HG03108 (cell line): Measurements from ENCODE around the gene SFMBT1.
"Not testable (repeated sequence)": the region's sequence is repeated elsewhere in the genome, so short reads cannot be mapped to it uniquely, and the experiment has no call there.

Source experiments
- ATAC-seq: cut with Tn5 transposase; IDR thresholded peaks from one replicate; pipeline ENCODE4 v1.9.1; 2021; ENCODE audit warnings: moderate library complexity; ENCODE audit not compliant: unreplicated experiment

Gene SFMBT1

DNA sequence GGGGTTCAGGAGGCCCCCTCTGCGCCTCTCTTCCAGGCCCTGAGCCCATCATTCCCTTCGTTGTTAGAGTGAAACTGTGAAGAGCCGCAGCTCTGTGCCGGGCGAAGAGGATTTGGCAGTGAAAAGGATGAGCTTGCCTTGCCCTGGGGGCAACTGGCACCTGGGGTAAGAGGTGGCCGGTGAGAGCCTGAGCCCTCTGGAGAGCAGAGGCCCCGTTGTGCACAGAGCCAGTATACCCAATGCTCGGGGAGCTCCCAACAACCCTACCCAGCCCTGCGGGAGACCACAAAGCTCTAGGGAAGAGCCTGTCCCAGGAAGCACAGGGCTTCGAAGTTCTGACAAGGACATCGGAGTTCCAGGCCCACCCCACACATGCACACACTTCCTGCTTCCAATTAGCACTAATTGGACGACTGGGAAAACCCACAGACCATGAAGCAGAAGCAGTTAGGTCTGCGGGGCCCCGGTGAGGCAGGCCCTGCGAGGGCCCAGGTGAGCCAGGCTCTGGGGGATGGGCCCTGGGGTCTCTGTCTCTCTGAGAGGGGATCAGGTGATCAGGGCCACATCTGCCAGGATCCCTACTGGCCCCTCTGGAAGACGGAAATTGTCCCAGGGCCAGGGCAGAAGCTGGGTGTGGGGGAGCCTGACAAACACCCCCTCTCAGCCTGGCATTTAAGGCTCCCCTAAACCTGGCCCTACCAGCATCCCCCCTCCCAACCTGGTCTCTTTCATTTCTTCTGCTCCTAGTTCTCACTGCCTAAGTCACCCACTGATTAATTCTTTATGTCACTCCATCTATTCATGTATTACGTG, 27.9 kb upstream of the SFMBT1 start:
- no peak for ATAC-seq

DNA sequence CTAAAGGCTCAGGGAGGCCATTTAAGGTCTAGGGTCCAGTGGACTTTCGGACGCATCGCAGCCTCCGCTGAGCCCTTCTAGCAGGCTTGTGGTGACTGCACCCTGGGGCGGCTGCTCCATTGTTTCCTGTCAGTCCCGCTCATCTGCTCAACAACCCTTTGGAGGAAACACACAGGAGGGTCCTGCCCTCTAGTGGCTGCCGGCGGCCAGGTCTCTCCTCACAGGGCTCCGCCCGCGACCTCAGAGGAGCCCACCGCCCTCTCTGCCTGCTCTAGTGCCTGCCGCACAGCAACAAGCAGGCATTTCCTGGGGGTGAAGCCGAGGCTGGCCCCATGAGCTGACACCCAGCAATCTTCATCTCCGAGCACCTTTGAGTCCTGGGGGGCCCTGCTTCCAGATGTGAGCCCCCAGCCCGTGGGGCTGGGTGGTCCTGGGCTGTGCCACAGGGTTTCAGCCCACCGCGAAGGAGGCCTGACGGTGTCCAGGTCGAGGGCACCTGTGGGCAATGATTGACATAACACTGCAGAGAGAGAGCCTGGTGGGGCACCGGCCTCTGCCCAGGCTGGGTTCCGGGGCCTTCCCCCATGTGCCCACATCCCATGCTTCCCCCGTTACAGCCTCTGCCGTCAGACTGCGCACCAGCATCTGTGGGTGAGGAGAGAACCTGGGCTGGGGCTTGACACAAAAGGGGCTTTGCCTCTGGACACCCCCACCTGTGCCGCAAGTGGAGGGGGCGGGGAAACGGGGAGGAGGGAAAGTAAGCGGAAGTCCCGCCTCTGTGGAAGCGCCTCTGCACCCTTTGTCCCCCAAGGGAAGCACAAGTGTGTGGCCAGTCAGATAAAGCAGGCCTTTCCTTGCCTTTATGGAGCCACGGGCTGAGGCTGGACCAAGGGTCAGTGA, 27.0 kb upstream of the SFMBT1 start:
- ATAC-seq: peak; percentile 80

DNA sequence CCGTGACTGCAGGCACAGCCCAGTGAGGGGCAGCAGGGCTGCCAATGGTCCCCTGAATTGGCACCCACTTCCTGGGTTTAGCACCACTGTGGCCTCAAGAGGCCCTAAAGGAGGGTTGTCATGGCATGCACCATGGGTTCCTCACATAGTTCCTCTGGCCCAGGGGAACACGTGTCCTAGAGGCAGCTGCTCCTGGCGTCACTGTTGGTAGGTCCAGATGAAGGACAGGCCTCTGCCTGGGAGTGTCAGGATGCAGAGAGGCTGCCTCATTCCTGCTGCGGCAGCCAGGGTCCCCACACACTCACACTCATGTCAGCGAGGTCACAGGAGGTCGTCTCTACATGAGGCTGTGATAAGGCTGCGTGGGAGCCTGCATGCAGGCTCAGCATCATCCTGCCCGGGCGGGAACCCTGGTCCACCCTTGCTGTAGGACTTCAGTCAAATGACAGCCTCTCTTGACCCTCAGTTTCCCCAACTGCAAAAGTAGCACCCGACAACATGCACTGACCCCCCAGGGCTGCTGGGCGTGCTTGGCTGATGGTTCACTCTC, 26.1 kb upstream of the SFMBT1 start:
- ATAC-seq: no peak

DNA sequence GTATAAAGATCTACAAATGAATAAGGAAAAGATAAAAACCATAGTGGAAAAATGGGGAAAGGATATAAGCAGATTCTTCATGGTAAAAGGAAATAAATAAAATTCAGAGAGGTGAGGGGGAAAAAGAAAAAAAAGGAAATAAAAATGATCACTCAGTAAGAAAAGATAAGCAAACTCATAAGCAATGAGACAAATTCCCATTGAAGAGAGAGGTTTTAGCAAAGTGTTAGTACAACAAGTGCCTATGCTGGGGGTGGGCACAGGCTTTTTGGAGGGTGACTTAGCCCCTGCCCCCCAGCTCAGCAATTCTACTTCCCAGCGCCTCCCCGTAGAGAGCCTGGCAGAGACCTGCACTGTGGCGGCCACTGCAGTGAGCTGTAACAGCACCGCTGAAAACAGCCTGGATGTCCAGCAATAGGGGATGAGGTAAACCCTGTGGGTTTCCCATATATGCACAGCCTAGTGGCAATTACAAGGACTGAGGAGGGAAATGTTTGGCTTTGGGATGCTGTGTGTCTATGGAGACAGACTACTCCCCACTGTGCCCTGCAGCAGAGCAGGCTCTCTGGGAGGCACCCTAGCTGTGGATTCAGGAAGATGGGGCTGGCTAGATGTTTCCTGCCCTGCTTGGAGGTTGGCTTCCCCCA, 23.7 kb upstream of the SFMBT1 start:
- no peak for ATAC-seq

DNA sequence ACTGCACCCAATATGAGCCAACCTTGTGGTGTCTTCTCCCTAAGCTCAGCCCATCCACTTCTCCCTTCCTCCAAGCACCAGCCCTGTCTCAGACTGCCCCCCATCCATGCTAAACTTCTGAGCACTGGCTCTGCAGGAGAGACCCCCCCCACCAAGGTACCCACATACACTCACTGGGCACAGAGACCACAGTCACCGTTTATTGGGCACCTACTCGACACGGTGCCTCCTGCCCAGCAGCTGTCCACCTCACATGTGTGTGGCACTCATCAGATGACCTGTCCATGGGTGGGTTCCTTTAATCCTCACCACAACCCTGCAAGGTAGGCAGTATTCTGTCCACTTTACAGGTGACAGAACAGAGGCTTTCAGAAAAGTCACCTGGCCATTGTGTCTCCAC, 22.3 kb upstream of the SFMBT1 start:
- ATAC-seq: no peak

DNA sequence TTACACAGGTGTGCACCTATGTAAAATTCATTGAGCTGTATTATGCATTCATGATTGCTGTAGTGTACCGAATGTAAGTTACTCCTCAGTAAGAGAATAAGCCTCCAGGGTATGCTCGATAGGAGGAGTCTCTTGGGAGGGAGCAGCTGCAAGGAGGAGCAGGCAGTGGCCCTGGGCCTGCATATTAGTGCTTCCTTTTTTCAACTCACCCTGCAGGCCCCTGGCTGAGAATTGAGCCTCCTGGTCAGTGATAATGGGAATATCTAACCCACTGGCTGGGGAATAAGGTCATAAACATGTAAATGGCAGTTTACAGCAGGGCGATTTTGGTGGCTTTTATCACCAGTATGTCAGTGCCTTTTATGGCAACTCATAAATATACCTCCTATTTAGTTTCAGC, 21.7 kb upstream of the SFMBT1 start:
- ATAC-seq: no peak

DNA sequence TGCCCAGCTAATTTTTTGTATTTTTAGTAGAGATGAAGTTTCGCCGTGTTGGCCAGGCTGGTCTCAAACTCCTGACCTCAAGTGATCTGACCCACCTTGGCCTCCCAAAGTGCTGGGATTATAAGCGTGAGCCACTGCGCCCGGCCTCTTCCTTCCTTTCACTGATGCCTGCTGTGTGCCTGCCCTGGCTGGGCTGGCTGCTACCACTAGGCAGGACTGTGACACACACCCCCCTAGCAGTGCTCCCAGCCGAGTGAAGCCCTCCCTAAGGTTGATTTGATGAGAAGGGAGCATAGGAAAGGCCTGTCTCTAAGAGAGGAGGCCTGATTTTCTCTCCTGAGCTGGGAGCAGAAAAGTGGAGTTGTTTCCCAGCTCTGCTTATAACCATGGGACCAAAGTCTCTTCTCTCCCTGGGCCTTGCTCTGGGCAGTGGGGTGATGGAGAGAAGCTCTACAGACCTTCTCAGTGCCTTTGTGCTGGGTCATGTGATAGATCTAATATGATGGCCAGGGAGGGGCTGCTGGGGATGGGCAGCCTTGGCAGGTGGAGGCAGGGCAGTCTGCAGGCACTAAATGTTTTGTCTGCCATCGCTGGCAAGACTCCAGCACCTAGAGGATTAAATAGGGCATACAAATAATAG, 20.1 kb upstream of the SFMBT1 start:
- ATAC-seq: no peak

DNA sequence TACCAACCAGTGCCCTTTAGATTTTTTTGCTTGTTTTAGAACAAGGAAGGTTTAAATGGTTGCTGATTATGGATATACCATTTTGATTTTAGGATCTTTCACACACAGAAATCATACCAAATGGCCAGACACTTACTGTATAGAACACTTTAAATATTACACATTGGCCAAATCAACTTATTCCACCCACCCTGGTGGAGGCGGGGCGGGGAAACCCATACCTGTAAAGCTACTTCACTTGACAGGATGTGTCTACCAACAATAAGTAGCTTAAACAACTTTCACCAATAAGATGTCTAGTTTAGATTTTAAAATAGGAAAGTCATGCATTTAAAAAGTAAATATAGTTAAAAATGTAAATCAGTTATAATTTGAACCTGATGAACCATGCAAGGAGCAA, 17.0 kb upstream of the SFMBT1 start:
- ATAC-seq: no peak

DNA sequence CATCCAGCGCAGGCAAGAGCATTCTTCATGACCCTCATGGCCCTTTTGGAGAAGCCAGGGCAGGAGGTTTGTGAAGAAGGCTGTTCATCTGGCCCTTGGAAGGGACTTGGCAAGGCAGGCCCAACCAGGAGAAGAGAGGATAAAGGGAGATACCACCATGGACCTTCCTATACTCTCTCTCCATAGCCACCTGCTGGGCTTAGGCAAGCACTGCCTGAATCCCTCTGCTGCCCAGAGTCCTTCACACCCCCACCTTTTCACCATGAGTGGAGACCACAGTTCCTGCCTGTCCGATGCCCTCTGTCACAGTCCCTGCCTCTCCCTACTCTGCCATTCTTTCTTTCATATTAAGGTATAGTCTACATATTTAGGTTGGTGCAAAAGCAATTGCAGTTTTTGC, 10.6 kb upstream of the SFMBT1 start:
- ATAC-seq: no peak

DNA sequence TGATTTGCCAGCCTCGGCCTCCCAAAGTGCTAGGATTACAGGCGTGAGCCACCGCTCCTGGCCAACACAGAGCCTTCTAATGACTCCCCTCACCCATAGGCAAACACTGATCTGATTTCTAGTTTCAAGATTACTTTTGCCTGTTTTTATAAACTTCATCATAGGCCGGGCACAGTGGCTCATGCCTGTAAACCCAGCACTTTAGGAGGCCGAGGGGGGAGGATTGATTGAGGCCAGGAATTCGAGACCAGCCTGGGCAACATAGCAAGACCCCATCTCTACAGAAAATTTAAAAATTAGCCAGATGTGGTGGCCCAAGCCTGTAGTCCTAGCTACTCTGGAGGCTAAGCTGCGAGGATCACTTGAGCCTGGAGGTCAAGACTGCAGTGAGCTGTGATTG, 8.4 kb upstream of the SFMBT1 start:
- not testable (repeated sequence) for ATAC-seq

DNA sequence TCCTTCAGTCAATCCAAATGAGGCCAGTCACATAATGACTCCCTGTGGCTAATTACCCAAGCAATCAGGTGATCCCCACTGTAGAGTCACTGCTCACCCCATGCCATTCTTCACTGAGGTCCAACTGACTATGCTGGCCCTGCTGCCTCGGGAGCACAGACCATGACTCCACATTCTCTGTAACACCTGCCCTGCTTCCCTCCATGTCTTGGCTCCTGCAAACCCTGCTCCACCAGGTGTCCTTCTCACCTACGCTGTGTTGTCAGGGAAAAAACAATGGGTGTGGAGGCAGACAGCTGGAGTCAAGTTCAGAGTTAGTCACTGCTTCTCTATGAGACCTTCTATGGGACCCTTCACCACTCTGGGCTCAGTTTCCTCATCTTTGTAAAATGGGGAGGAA, 6.1 kb upstream of the SFMBT1 start:
- ATAC-seq: no peak

DNA sequence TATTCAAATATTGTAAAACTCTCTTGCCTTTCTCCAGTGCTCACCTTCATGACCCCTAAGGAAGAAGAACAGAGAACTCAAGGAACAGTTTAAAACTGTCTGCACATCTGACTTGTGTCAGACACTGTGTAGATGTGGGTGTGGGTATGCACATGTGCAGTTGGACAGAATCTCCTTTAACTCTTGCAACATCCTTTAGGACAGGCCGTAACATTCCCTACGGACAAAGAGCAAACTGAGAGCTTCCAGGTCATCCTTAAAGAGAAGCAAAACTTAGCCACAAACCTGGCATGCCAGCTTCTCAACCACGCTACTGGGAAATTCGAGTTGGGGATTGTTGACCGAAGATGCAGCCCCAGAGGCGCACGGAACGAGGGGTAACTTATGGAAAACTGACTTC, 4.1 kb upstream of the SFMBT1 start:
- no peak for ATAC-seq

DNA sequence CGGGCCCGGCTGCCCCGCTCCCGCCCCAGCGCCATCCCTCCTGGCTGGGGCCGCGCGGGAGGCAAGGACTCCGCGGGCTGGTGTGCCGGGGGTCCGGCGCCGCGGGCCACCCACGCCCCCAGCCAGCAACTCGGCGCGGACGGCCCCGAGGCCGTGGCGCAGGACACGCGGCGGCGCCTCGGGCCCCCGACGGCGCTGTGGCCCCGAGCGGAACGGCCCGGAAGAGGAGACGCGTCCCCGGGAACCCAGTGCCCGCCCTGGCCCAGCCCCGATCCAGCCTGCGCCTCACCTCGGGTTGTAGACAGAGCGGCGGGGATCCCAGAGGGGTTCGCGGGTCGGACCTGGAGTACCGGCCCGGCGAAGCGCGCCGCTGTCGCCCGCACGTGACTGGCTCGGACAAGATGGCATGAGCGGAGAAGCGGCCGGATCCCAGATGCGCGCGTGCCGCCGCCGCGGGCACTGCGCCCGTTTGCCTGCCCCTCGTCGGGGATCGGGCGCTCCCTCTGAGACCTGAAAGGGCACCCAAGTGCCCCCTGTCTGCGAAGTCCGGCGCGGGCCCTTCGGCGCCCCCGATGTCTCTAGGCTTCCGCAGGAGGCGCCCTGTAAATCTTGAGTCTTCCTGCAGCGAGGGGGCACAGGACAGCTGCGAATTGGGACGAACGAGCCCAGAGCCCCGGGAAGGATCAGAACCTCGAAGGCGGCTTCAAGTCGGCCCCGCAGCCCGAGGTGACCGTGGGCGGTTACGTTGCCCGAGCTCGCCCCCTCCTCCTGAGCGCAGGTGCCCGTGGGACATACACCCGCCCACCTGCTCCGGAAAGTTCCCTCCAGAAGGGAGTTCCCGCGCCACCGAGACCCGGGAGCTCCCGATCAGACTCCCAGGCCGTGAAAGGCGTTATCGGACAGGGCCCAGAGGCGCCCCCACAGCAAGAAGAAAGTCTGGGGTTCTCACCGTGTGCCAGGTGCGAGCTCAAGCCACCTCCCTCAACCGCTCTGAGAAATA, 598 bp upstream of the SFMBT1 start:
- ATAC-seq: peak; percentile 45

DNA sequence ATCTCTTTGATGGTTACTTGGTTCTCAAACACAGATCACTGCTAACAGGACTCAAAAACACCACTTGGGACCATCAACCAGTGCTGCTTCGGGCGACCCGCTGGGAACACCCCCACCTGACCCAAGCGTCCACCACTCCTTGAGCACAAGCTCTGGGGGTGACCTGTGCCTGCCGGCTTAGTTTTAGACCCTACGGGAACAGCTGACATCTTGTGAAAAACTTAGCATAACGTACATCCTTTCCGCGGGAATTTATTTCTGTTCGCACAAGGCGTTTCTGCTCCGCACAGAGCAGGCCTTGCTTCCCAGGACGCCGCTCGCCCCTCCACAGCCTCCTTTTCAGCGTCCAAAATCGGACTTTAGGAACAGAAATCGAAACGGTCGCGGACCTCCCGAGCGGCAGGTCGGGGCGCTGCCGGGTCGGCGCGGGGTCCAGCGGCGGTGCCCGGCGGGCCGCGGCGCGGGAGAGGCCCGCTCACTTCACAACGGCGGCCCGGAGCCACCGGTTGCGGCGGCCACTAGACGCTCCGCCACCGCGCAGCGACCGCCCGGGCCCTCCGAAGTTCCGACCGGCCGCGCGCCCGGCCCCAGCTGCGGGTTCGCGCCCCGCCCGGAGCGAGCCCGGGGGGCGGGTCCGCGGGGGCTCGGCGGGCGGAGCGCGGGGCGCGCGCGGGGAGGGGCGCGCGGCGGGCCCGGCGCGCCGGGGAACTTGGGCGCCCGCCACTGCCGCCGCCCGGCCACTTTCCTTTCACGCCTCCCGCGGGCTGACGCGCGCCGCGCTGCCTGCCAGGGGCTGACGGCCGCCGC, 959 bp downstream of the SFMBT1 start:
- ATAC-seq: peak; percentile 28

DNA sequence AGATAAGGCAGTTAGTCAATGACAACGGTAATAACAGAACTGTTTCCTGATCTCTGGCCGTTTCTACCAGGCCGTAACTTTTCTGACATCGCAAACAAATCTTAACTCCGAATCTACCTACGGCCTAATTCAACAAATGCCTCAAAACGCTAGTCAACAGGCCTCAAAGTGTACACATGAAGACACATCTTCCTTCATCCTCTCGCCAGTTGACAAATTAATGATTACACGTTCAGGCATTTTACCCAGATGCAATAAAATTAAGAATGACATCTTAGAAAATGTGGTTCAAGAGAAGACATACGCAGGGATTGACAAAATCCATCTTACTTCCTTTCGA, 1.5 kb downstream of the SFMBT1 start:
- ATAC-seq: no peak

DNA sequence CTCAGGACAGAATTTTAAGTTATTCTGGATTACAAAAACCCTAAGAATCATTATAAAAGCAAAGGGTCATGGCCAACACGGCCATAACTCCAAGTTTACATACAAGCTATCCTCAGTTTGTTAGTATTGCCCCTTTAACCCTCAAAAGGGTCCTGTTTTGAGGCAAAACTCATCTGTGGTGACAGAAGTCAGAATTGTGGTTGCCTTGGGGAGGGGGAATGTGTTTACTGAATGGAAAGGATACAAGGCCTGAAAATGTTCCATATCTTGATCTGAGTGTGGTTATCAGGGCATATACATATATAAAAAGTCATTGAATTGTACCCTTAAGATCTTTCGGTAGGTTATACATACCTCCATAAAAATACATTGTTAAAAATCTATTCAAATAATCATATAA, 2.1 kb downstream of the SFMBT1 start:
- no peak for ATAC-seq

DNA sequence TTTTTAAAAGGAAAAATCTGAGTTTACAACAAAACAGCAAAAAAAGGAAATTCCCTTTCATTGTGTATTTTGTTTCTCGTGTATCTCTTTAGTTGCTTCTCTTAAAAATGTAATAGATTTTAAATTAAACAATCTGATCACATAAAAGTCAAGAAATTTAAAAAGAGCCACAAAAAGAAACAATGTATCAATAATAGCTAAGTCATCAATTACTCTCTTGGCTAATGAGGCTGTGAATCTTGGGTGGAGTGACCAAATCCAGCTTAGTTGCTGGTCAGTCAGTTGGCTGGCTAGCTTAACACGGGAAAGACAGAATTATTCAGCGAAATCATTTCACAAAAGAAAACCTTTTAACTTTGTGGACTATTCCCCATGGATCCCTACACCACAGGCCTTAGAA, 3.2 kb downstream of the SFMBT1 start:
- ATAC-seq: no peak

DNA sequence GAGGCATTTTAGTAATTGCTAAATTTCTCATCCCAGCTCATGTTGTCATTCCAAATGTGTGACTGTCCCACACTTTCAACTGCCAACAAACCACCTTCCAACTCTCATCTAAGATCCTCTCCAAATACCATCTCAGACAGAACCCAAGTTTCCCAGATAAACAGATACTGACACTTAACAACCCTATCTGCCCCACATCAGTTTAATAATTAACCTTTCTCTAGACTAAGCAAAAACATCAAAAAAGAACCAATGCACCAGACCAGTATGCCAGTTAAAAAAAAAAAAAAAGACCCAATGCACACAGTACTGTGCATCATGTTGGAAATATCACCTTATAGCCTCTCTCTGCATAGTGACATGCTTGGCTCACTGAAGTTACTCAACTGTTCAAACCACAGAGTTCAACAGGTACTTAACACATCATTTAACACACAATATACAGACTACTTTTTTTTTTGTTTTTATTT, 5.5 kb downstream of the SFMBT1 start:
- ATAC-seq: no peak

DNA sequence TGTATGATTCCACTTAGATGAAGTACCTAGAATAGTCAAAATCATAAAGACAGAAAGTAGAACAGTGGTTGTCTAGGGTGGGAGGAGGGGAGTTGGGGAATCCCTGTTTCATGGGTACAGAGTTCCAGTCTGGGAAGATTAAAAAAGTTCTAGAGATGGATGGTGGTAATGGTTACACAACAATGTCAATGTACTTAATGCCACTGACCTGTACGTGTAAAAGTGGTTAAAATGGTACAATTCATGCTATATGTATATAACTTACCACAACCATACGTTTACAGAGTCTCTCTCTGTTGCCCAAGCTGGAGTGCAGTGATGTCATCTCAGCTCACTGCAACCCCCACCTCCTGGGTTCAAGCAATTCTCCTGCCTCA, 6.5 kb downstream of the SFMBT1 start:
- no peak for ATAC-seq
